Effector CD4-positive, alpha-beta T cell (primary cell): Measurements from ENCODE around the gene LRRC51.
A peak's percentile ranks its signal among the peaks of the same experiment; 100 is the strongest.

ENCODE experiments used
- DNase-seq: peaks from one replicate; pipeline ENCODE4 v3.0.0-alpha.2; 2020

Gene LRRC51

DNA sequence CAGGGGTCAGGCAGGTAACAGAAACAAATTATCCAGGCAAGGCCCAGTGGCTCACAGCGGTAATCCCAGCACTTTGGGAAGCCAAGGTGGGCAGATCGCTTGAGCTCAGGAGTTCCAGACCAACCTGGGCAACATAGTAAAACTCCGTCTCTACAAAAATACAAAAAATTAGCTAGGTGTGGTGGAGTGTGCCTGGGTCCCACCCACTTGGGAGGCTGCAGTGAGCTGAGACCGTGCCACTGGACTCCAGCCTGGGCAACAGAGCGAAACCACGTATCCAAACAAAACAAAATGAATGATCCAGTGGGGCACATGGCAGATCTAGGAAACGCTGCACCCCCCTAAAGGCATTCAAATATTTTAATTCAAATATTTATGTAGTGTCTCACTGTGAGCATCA, 10.2 kb upstream of the LRRC51 start:
- DNase-seq, result no peak

DNA sequence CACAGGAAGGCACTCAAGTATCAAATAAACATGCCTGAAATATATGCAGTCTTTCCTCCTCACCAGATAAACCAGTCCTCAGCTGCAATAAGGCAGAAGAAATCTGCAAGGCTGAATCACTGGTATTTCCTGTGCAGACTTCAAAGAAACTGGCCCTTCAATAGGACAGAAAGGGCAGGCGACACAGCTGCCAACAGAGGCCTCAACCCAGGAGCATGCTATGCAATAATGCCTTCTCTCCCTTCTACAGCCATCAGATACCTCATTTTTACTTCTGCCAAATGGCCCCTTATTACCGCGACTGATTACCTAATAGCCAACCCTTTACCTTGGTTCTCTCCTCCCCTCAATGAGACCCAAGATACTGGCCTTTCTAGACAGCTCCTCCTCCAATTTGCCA, 8.3 kb upstream of the LRRC51 start:
- DNase-seq, result no peak

DNA sequence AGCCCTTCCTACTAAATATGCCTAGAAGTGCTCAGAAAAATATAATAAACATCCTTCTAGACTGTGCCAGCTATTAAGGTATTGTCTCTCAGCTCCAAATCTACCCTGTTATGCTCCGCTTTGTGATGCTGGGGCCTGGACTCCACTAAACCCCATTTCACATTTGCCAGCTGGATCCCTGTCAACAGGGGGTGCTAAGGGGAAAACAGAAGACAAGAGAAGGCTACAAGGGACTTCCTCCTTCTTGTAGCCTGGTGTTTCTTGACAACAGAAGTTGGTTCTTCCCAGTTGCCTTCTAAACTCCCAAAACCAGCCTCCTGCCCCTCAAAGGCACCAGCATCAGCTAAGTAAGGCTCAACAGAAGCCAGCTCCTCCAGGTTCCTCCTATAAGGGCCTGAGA, 5.5 kb upstream of the LRRC51 start:
- no peak for DNase-seq

DNA sequence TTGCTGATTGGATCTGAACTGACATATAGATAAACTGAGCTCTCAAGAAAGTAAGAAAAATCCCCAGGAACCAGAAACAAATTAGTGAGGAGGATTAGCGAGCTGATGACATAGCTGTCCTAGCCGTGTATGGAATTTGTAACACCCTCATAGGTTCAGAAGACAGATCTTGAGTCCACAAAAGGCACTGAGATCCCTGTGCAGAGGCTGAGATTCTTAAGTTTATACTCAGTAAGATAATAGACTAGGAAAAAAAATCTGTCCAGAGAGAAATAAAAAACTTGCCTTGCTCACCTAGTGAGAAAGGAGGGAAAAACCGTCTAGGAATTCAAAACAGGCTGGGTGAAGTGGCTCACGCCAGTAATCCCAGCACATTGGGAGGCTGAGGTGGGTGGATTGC, 4.9 kb upstream of the LRRC51 start:
- DNase-seq, result no peak

- DNase-seq, result no peak
Observed at GRCh38 chr11:72078477-72078876, 2.2 kb upstream of the LRRC51 start.

DNA sequence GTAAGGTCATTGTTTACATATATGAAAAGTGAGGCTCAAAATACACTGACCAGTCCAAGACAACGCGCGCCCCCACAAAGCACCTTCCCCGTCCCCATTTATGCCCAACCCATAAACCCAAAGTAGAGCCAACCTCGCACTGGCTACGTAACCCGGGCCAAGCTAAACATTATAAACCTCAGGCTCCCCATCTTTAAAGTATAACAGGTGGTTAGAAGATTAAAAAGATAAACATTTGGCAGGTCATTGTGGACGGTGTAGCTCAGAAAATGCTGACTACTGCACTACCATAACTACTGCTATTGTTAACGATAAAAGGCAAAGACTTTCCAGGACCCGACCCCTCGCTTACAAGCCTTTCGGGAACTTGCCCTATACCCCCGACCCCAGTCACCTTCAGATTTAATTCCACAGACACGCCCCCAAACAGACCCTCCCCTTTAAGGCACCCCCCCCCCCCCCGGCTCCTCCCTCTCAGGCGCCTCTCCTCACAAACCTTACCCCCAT, 778 bp upstream of the LRRC51 start:
- no peak for DNase-seq

- no peak for DNase-seq
Observed at GRCh38 chr11:72081184-72081644, 564 bp downstream of the LRRC51 start.

- no peak for DNase-seq
Observed at GRCh38 chr11:72081821-72082453, 1.3 kb downstream of the LRRC51 start.

DNA sequence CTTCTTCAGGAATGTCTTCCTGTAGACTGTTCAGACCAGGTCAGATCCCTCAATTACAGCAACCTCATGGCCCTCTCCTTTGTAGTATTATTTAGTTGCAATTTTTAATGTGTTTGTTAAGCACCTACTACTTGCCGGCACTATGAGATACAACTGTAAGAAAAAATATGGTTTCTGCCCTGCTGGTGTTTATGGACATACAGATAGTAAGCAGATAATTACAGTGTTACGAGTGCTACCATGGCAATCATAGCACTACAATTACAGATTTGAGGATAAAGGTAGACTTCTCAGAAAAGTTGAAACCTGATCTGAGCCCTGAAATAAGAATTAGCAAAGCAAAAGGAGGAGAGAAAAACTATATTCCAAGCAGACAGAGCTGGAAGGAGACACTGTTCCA, 2.8 kb downstream of the LRRC51 start:
- DNase-seq, result no peak

DNA sequence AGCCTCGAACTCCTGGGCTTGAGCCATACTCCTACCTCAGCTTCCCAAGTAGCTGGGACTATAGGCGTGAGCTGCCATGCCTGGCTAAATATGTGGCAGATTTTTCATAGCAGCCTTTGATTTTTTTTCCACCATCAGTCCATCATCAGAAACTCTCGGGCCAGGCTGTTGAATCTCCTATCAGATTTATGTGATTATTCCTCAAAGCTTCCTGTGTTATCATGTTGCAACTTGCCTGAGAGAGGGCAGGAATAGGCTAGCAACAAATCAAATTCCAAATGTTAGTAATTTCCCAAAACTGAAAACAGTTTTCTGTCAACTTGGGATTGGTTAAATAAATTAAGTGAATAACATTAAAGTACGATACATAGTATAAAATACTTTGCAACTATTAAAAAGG, 3.4 kb downstream of the LRRC51 start:
- DNase-seq, result no peak

DNA sequence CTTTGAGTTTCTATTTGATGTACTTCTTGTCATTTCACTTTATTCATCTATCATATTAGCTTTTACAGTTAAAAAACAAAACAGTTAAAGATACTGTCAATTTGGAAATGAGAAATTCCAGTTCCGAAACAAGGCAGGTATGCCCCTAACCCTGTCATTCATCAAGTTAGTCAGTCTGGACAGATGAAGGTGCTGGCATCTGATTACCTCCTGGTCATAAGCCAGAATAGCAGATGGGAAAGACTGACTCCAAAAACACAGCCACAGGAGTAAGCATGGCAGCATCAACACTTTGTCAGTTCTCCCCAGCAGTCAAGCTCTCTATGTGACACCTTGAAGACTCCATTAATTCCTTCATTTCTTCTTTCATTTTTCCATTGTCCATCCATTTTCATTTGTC, 4.3 kb downstream of the LRRC51 start:
- DNase-seq, result no peak

DNA sequence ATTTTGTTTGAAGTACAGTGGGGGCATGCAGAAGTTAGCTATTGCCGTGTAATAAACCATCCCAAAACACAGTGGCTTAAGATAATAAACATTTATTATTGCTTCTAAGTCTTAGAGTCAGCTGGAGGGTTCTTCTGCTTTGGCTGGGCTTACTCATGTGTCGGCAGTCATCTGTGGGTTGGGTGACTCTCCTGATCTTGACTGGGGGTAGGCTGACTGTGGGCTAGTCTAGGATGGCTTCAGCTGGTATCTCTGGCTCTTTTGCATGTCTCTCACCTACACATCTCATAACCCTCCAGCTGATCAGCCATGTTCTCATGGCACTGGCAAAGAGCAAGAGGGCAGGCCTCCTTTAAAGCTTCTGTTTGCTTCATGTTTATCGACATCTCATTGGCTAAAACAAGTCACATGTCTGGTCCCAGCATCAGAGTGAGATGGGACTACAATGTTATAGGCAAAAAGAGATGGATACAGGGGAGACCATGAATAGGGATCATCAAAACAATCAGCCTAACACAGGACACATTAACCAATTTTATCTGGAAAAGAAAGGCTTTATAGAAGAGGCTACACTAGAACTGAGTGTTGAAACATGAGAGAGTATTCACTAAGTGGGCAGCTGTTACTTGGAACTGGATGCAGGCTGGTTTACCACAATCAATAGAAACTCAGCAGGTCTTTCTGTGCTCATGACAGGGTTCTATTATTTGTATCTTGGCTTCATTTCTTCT, 5.1 kb downstream of the LRRC51 start:
- DNase-seq, result no peak

DNA sequence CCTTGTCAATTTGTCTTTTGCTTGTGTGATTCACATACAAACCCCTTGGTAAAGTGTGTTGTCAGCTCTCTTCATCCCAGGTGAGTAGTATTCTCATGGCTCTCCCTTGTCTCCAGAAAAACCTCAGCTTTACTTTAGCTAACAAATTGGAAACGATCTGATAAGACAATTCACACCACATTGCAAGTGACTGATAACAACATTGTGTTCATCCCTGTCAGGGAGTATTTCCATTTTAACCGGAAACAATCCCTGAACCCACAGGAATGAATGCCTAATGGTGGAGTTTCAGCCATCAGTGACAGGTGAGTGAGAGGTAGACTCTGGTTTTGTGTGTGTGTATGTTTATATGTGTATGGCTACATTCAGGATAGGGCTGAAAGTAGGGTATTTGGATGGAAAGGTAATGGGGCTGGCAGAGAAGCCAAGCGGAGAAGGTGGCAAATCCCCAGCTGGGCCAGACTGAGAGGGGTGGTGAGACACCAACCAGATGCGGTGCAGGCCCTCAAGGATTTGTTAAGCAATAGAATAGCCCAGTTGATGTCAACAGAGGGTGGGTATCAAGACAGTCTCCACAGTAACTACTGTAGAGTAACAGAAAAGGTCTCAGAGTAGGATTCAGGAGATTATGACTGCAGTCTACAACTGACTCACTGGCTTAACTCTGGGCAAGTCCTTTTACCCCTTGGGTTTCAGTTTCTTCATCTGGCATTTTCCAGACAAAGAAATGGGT, 7.6 kb downstream of the LRRC51 start:
- DNase-seq, result no peak

DNA sequence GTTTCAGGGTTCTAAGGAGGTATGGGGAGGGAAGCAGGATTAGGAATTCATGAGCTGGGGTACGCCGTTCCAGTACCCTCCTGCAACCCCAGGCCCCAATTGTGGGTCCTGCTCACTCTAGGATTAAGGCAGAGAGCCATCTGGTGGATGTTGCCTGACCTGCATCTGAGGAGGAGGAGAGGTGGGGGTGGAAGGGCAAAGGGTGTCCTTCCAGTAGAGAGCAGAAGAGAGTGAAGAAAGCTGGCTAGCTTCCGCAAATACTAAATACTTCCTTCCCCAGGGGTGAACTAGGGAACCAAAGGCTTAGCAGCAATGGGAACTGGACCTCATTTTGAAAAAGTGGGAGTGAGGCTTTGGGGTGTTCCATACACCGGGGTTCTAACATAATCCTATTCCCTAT, 10.6 kb downstream of the LRRC51 start:
- DNase-seq, result peak; percentile 63

- no peak for DNase-seq
Observed at GRCh38 chr11:72098741-72099140, 18.1 kb downstream of the LRRC51 start.

DNA sequence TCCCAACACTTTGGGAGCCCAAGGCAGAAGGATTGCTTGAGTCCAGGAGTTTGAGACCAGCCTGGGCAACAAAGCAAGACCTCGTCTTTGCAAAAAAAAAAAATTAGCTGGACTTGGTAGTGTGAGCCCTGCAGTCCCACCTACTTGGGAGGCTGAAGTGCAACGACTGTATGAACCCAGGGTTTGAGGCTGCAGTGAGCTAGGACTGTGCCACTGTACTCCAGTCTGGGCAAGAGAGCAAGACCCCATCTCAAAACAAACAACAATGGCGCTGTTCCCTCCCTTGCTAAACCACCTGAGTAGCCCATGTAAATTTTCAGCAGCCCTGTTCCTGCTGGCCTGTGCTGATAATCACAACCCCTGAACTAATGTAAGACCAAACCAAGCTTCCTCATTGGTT, 19.4 kb downstream of the LRRC51 start:
- DNase-seq, result no peak

GRCh38 chr11:72100462-72100861, 19.8 kb downstream of the LRRC51 start:
- no peak for DNase-seq

GRCh38 chr11:72102162-72102561, 21.5 kb downstream of the LRRC51 start:
- no peak for DNase-seq

DNA sequence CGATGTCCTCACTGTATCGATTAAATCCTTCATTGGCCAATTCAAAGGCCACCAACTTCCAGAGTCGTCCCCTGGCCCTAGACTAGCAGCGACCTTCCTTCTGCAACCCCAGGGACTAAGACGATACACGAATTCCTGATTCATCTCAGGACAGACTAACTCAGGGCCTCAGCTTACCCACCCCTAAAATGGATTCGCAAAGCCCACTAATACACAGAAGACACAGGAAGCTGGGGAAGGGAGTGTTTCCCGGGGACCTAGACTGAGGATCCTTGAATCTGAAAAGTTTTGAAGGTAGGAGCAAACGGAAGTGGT, 21.9 kb downstream of the LRRC51 start:
- DNase-seq, result no peak

GRCh38 chr11:72102946-72103753, 22.5 kb downstream of the LRRC51 start, which contains the start of gene LAMTOR1:
Gene LAMTOR1 (minus strand): TSS chr11:72103297. CDS start chr11:72103224, 73 bp downstream.
- DNase-seq, result peak; percentile 97

DNA sequence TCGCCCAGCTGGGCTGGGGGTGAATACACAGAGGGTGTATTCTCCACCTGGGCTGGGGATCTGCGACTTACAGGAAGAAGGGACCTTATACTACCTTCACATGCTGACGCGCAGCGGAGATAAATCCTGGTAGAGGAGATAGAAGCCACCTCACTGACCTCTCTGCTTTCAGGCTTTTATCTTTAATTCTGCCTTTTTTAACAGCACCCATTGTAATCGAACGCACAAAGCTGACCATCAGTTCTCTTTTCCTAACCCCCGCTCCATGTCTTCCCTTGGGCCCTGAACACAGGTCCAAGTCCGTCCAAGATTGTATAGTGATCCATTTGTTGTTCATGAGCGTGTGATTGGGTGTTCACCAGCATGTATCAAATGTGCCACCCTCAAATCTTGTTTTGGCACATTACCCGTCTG, 23.1 kb downstream of the LRRC51 start:
- no peak for DNase-seq

GRCh38 chr11:72105888-72106287, 25.2 kb downstream of the LRRC51 start, which contains the start of gene TOMT:
Gene TOMT (plus strand): TSS chr11:72105924. CDS start chr11:72105952, 28 bp downstream.
- no peak for DNase-seq
